ENCODE results near the gene TBX4.
"Not testable (repeated sequence)": the region's sequence is repeated elsewhere in the genome, so short reads cannot be mapped to it uniquely, and the experiment has no call there.

DNA sequence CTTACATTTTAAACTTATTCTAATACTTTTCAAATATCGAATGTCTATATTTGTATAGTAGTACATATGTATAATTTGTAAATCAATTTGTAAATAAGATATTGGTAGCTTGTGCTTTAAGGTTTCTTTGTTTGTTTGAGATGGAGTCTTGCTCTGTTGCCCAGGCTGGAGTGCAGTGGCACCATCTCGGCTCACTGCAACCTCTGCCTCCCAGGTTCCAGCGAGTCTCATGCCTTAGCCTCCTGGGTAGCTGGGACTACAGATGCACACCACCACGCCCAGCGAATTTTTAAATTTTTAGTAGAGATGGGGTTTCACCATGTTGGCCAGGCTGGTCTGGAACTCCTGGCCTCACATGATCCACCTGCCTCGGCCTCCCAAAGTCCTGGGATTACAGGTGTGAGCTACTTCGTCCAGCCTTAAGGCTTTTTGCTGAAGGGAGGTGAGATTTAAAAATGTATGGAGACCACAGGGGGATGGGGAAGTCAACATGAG, 41.7 kb downstream of the TBX4 start:
- TF ChIP-seq, protein P1, sequence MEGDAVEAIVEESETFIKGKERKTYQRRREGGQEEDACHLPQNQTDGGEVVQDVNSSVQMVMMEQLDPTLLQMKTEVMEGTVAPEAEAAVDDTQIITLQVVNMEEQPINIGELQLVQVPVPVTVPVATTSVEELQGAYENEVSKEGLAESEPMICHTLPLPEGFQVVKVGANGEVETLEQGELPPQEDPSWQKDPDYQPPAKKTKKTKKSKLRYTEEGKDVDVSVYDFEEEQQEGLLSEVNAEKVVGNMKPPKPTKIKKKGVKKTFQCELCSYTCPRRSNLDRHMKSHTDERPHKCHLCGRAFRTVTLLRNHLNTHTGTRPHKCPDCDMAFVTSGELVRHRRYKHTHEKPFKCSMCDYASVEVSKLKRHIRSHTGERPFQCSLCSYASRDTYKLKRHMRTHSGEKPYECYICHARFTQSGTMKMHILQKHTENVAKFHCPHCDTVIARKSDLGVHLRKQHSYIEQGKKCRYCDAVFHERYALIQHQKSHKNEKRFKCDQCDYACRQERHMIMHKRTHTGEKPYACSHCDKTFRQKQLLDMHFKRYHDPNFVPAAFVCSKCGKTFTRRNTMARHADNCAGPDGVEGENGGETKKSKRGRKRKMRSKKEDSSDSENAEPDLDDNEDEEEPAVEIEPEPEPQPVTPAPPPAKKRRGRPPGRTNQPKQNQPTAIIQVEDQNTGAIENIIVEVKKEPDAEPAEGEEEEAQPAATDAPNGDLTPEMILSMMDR (conservative IDR thresholded peaks at IDR 0.05; ENCODE audit: low read depth, low read length) = not testable (repeated sequence)
- not testable (repeated sequence) for TF ChIP-seq EZH2 (IDR thresholded peaks at IDR 0.05; ENCODE audit: low read length, unreplicated experiment); EZH2phosphoT487 (IDR thresholded peaks at IDR 0.05; ENCODE audit: borderline replicate concordance, low read length)

All from PC-3 (cell line).